HUES6 (cell line): ENCODE measurements around the gene PRKCA.

Experiments used
- H3K27ac ChIP-seq: 2 replicates; pipeline ENCODE4 v1.7.0; 2013; ENCODE audit warnings: low read depth, mild to moderate bottlenecking, low read length, inconsistent platforms
- H3K27me3 ChIP-seq: 2 replicates; pipeline ENCODE4 v1.6.1; 2013; ENCODE audit warnings: low read length; ENCODE audit not compliant: control insufficient read depth, insufficient read depth
- H3K36me3 ChIP-seq: 2 replicates; pipeline ENCODE4 v1.6.1; 2013; ENCODE audit warnings: low read length; ENCODE audit not compliant: control insufficient read depth, insufficient read depth
- H3K4me1 ChIP-seq: 2 replicates; pipeline ENCODE4 v1.6.1; 2013; ENCODE audit warnings: low read length; ENCODE audit not compliant: control insufficient read depth, insufficient read depth
- H3K4me3 ChIP-seq: 2 replicates; pipeline ENCODE4 v1.5.1; 2013; ENCODE audit warnings: low read depth, low read length
- H3K9ac ChIP-seq: one replicate; pipeline ENCODE4 v1.6.1; 2013; ENCODE audit warnings: mild to moderate bottlenecking, low read length
- H3K9me3 ChIP-seq: 2 replicates; pipeline ENCODE4 v1.6.1; 2013; ENCODE audit warnings: low read depth, low read length; ENCODE audit not compliant: control insufficient read depth, insufficient read depth

The PRKCA gene

DNA sequence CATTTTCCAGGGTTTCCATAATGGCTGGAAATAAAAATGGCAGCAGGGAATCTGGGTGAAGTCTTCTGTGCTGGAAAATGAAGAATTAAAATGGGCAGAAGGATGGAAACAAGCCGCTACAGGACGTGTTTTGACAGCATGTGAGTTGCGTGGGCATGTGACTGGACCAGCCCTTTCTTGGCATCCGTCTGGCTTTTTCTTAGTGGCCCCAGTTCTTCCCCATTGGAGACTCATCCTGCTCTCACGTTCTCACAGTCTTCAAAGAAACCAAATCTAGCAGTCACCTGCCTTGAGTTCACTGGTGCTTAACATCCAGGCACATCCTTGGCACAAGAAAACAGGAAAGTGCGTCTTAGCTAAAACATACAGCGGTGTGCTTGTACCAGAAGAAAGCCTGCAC, 352.4 kb downstream of the PRKCA start:
- H3K4me1 ChIP-seq = no peaks in the 10 kb centered on the region
- H3K27ac ChIP-seq = no peak overlapping the region
- H3K36me3 ChIP-seq = no peaks in the 10 kb centered on the region; the same call in 1 of the 2 replicates
- H3K9ac ChIP-seq = no peak overlapping the region
- no peaks in the 10 kb centered on the region for H3K9me3 ChIP-seq
- no peak overlapping the region for H3K4me3 ChIP-seq
- no peaks in the 10 kb centered on the region for H3K27me3 ChIP-seq

GRCh38 chr17:66655461-66655860, 353.0 kb downstream of the PRKCA start:
- Histone ChIP-seq H3K36me3 (no peaks in the 10 kb centered on the region; the same call in 1 of the 2 replicates), H3K4me1 (no peaks in the 10 kb centered on the region), H3K27me3 (no peaks in the 10 kb centered on the region), H3K4me3 (no peak overlapping the region), H3K27ac (no peak overlapping the region), H3K9ac (no peak overlapping the region), H3K9me3 (no peaks in the 10 kb centered on the region)

- Histone ChIP-seq H3K9ac (no peak overlapping the region), H3K27me3 (no peaks in the 10 kb centered on the region), H3K4me1 (no peaks in the 10 kb centered on the region), H3K27ac (no peak overlapping the region), H3K36me3 (no peaks in the 10 kb centered on the region; the same call in 1 of the 2 replicates), H3K4me3 (no peak overlapping the region), H3K9me3 (no peaks in the 10 kb centered on the region)
Observed at GRCh38 chr17:66655861-66656260, 353.4 kb downstream of the PRKCA start.

GRCh38 chr17:66661411-66662256, 359.2 kb downstream of the PRKCA start:
- Histone ChIP-seq H3K9ac (no peak overlapping the region), H3K4me1 (no peaks in the 10 kb centered on the region), H3K4me3 (no peak overlapping the region), H3K27ac (no peak overlapping the region), H3K9me3 (no peaks in the 10 kb centered on the region), H3K36me3 (no peaks in the 10 kb centered on the region; the same call in 1 of the 2 replicates), H3K27me3 (no peaks in the 10 kb centered on the region)

DNA sequence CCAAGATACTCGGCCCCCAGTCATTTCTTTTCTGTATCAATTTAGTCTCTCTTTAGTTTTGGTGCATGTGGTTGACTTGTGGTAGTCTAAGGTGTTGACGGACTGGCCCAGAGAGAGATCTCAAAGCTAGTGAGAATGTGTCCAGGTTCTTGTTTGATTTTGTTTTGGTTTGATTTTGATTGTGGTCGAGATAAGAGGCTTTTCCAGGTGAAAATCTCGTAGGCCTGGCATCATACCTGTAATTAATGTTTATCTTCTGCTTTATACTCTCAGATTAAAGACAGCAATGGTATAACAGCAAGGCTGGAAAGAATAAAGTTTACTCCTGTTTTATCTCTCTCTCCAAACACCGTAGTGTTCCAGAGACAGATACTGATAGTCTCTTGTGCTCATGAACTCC, 360.1 kb downstream of the PRKCA start:
- Histone ChIP-seq H3K4me1 (no peaks in the 10 kb centered on the region), H3K27me3 (no peaks in the 10 kb centered on the region), H3K9ac (no peak overlapping the region), H3K36me3 (no peaks in the 10 kb centered on the region; the same call in 1 of the 2 replicates), H3K27ac (no peak overlapping the region), H3K9me3 (no peaks in the 10 kb centered on the region), H3K4me3 (no peak overlapping the region)

GRCh38 chr17:66663041-66663606, 360.7 kb downstream of the PRKCA start:
- no peak overlapping the region for H3K27ac ChIP-seq
- no peaks in the 10 kb centered on the region for H3K27me3 ChIP-seq
- no peak overlapping the region for H3K9ac ChIP-seq
- H3K4me1 ChIP-seq = no peaks in the 10 kb centered on the region
- H3K9me3 ChIP-seq = no peaks in the 10 kb centered on the region
- no peaks in the 10 kb centered on the region; the same call in 1 of the 2 replicates for H3K36me3 ChIP-seq
- H3K4me3 ChIP-seq = no peak overlapping the region

DNA sequence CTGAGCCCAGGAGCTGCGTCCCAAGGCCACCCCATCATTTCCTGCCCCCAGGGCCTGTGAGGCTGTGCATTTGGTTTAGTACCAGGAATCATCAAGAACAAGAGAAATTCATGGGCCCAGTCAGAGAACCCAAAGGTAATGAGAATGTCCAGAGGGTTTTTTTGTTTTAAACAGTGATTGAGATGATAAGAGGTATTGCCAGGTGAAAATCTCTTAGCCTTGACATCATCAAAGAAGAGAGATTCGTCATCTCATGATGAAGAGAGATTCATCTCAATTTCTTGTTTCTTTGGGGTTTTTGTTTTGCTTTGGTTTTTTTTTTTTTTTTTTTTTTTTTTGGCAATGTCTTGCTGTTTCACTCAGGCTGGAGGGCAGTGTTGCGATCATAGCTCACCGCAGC, 361.9 kb downstream of the PRKCA start:
- no peaks in the 10 kb centered on the region for H3K27me3 ChIP-seq
- no peak overlapping the region for H3K9ac ChIP-seq
- H3K9me3 ChIP-seq = no peaks in the 10 kb centered on the region; the same call in 1 of the 2 replicates
- no peak overlapping the region for H3K27ac ChIP-seq
- no peaks in the 10 kb centered on the region for H3K36me3 ChIP-seq
- H3K4me3 ChIP-seq = no peak overlapping the region
- no peaks in the 10 kb centered on the region for H3K4me1 ChIP-seq

GRCh38 chr17:66665194-66665593, 362.8 kb downstream of the PRKCA start:
- no peaks in the 10 kb centered on the region for H3K36me3 ChIP-seq
- H3K9me3 ChIP-seq = no peaks in the 10 kb centered on the region; the same call in 1 of the 2 replicates
- H3K27ac ChIP-seq = no peak overlapping the region
- H3K4me3 ChIP-seq = no peak overlapping the region
- no peaks in the 10 kb centered on the region for H3K4me1 ChIP-seq
- H3K27me3 ChIP-seq = no peaks in the 10 kb centered on the region
- no peak overlapping the region for H3K9ac ChIP-seq

- H3K4me3 ChIP-seq = no peak overlapping the region
- H3K36me3 ChIP-seq = no peaks in the 10 kb centered on the region
- H3K4me1 ChIP-seq = no peaks in the 10 kb centered on the region
- no peak overlapping the region for H3K27ac ChIP-seq
- no peaks in the 10 kb centered on the region for H3K27me3 ChIP-seq
- no peak overlapping the region for H3K9ac ChIP-seq
- no peaks in the 10 kb centered on the region; the same call in 1 of the 2 replicates for H3K9me3 ChIP-seq
Observed at GRCh38 chr17:66667090-66667489, 364.7 kb downstream of the PRKCA start.

DNA sequence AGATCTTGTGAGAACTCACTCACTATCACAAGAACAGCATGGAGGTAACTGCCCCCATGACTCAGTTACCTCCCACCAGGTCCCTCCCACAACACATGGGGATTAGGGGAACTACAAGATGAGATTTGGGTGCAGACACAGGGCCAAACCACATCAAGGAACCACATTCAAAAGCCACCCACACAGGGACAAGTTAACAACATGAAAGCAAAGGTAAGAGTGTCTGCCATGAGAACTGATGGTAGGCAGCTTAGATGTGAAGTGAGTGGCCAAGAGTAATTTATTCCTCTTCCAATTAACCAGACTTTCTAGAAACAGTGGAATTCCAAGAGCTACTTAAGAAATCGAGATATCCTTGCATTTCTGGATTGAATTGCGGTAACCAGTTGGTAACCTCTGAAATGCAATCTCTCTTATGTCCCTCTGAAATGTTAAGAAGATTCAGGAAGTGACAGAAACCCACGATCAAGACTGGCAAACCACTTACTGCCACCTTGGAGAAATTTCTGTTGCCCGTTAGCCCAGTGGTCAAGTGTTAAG, 365.1 kb downstream of the PRKCA start:
- no peak overlapping the region for H3K27ac ChIP-seq
- H3K4me1 ChIP-seq = no peaks in the 10 kb centered on the region

GRCh38 chr17:66670206-66670605, 367.8 kb downstream of the PRKCA start:
- Histone ChIP-seq H3K36me3 (no peaks in the 10 kb centered on the region), H3K4me1 (no peaks in the 10 kb centered on the region), H3K9ac (no peak overlapping the region), H3K4me3 (no peak overlapping the region), H3K9me3 (no peaks in the 10 kb centered on the region; the same call in 1 of the 2 replicates), H3K27ac (no peak overlapping the region), H3K27me3 (no peaks in the 10 kb centered on the region)

More for the DNA sequence above, 365.1 kb downstream of the PRKCA start:
- H3K36me3 ChIP-seq = no peaks in the 10 kb centered on the region
- H3K9me3 ChIP-seq = no peaks in the 10 kb centered on the region; the same call in 1 of the 2 replicates
- no peaks in the 10 kb centered on the region for H3K27me3 ChIP-seq
- H3K4me3 ChIP-seq = no peak overlapping the region
- H3K9ac ChIP-seq = no peak overlapping the region
